Mammary epithelial cell (primary cell): ENCODE results near the gene NAGS.

ENCODE experiments used
- CTCF ChIP-seq, 2 donors: IDR thresholded peaks in 1 of 2; conservative IDR thresholded peaks in 1 of 2; 2 replicates each; pipeline ENCODE4 v1.5.1; 2011 to 2012; ENCODE audit warnings: inconsistent platforms in 2 of 2, low read length in 2 of 2, mild to moderate bottlenecking in 2 of 2, control low read depth in 1 of 2, low read depth in 1 of 2; ENCODE audit not compliant: insufficient read depth in 1 of 2; ENCODE audit errors: extremely low read depth in 1 of 2
- EZH2 ChIP-seq: IDR thresholded peaks from 2 replicates; pipeline ENCODE4 v1.6.1; 2012; ENCODE audit warnings: low read length, inconsistent platforms, borderline replicate concordance

- no peak for TF ChIP-seq CTCF (conservative IDR thresholded peaks at IDR 0.05 in 1 of 2, IDR thresholded peaks at IDR 0.05 in 1 of 2; ENCODE audit: extremely low read depth in 1 of 2, insufficient read depth in 1 of 2, low read depth in 1 of 2, low read length in 2 of 2)
- no peak for TF ChIP-seq EZH2
Observed at GRCh38 chr17:44004761-44005526, 522 bp downstream of the NAGS start.
